Central memory CD8-positive, alpha-beta T cell (primary cell): ENCODE measurements around the gene EPHA3.

Experiments
- ATAC-seq: fragments of 150-1000 bp; cut with Tn5 transposase; replicated peaks from 2 replicates; pipeline ENCODE4 v1.10.0; 2022; ENCODE audit warnings: mild to moderate bottlenecking, moderate FRiP score, moderate number of reproducible peaks; ENCODE audit not compliant: poor library complexity, severe bottlenecking; ENCODE audit errors: extremely low read depth
- DNase-seq, 2 donors: peaks; one replicate each; pipeline ENCODE4 v3.0.0; 2021; ENCODE audit warnings: low spot score in 2 of 2
- H3K27ac Mint-ChIP-seq: one replicate; pipeline ENCODE4 v1.8.0; 2022; ENCODE audit warnings: low read depth, mild to moderate bottlenecking, moderate library complexity, mixed read lengths
- H3K27me3 Mint-ChIP-seq: one replicate; pipeline ENCODE4 v1.8.0; 2022; ENCODE audit warnings: mixed read lengths
- H3K36me3 Mint-ChIP-seq: one replicate; pipeline ENCODE4 v1.8.0; 2022; ENCODE audit warnings: mild to moderate bottlenecking, moderate library complexity, mixed read lengths; ENCODE audit not compliant: insufficient read depth
- H3K4me1 Mint-ChIP-seq: one replicate; pipeline ENCODE4 v1.8.0; 2022; ENCODE audit warnings: mixed read lengths
- H3K4me3 Mint-ChIP-seq: one replicate; pipeline ENCODE4 v1.8.0; 2022; ENCODE audit warnings: mild to moderate bottlenecking, moderate library complexity, mixed read lengths
- H3K9me3 Mint-ChIP-seq: one replicate; pipeline ENCODE4 v1.8.0; 2022; ENCODE audit warnings: mixed read lengths

EPHA3 gene

GRCh38 chr3:89455240-89455639 is 347.8 kb downstream of the EPHA3 start:
- no peaks in the 10 kb centered on the region for H3K4me1 Mint-ChIP-seq
- no peaks in the 10 kb centered on the region for H3K27me3 Mint-ChIP-seq
- ATAC-seq = no peak
- H3K4me3 Mint-ChIP-seq = no peak overlapping the region
- no peaks in the 10 kb centered on the region for H3K36me3 Mint-ChIP-seq
- peaks cover 47% of the 10 kb centered on the region for H3K9me3 Mint-ChIP-seq
- no peak overlapping the region for H3K27ac Mint-ChIP-seq
- DNase-seq = no peak

- H3K36me3 Mint-ChIP-seq = no peaks in the 10 kb centered on the region
- H3K27ac Mint-ChIP-seq = no peak overlapping the region
- H3K27me3 Mint-ChIP-seq = no peaks in the 10 kb centered on the region
Observed at GRCh38 chr3:89467898-89468363, 360.5 kb downstream of the EPHA3 start.

GRCh38 chr3:89472101-89472500 is 364.7 kb downstream of the EPHA3 start:
- H3K36me3 Mint-ChIP-seq = no peaks in the 10 kb centered on the region
- H3K27me3 Mint-ChIP-seq = no peaks in the 10 kb centered on the region
- H3K27ac Mint-ChIP-seq = no peak overlapping the region
- peaks cover 14% of the 10 kb centered on the region for H3K9me3 Mint-ChIP-seq
- ATAC-seq (no peak), DNase-seq (no peak)
- no peaks in the 10 kb centered on the region for H3K4me1 Mint-ChIP-seq
- no peak overlapping the region for H3K4me3 Mint-ChIP-seq

More at GRCh38 chr3:89467898-89468363, 360.5 kb downstream of the EPHA3 start:
- Mint-ChIP-seq H3K4me1 (no peaks in the 10 kb centered on the region), H3K4me3 (no peak overlapping the region), H3K9me3 (no peaks in the 10 kb centered on the region)
- no peak for DNase-seq
- ATAC-seq = no peak

- DNase-seq (no peak), ATAC-seq (no peak)
- H3K27me3 Mint-ChIP-seq = no peaks in the 10 kb centered on the region
- H3K4me1 Mint-ChIP-seq = no peaks in the 10 kb centered on the region
- H3K4me3 Mint-ChIP-seq = no peak overlapping the region
- no peaks in the 10 kb centered on the region for H3K36me3 Mint-ChIP-seq
- H3K27ac Mint-ChIP-seq = no peak overlapping the region
- peaks cover 31% of the 10 kb centered on the region for H3K9me3 Mint-ChIP-seq
Observed at GRCh38 chr3:89474333-89475130, 367.1 kb downstream of the EPHA3 start.

- Mint-ChIP-seq H3K9me3 (peaks cover 14% of the 10 kb centered on the region), H3K4me3 (no peak overlapping the region), H3K36me3 (no peaks in the 10 kb centered on the region), H3K27me3 (no peaks in the 10 kb centered on the region), H3K4me1 (no peaks in the 10 kb centered on the region), H3K27ac (no peak overlapping the region)
- ATAC-seq = no peak
- DNase-seq = no peak
Observed at GRCh38 chr3:89488800-89489580, 381.6 kb downstream of the EPHA3 start.

- DNase-seq (no peak), ATAC-seq (no peak)
- H3K27ac Mint-ChIP-seq = no peak overlapping the region
- no peaks in the 10 kb centered on the region for H3K27me3 Mint-ChIP-seq
- H3K36me3 Mint-ChIP-seq = no peaks in the 10 kb centered on the region
- H3K9me3 Mint-ChIP-seq = peaks cover 7% of the 10 kb centered on the region
- no peaks in the 10 kb centered on the region for H3K4me1 Mint-ChIP-seq
- H3K4me3 Mint-ChIP-seq = no peak overlapping the region
Observed at GRCh38 chr3:89490129-89490528, 382.7 kb downstream of the EPHA3 start.

GRCh38 chr3:89494734-89495133 is 387.3 kb downstream of the EPHA3 start:
- Mint-ChIP-seq H3K4me3 (no peak overlapping the region), H3K27ac (no peak overlapping the region), H3K9me3 (peaks cover 5% of the 10 kb centered on the region), H3K4me1 (no peaks in the 10 kb centered on the region), H3K27me3 (no peaks in the 10 kb centered on the region), H3K36me3 (no peaks in the 10 kb centered on the region)
- no peak for ATAC-seq
- DNase-seq = no peak

GRCh38 chr3:89503891-89504391 is 396.5 kb downstream of the EPHA3 start:
- ATAC-seq (no peak), DNase-seq (no peak)
- Mint-ChIP-seq H3K9me3 (peaks cover 6% of the 10 kb centered on the region), H3K4me3 (no peak overlapping the region), H3K27ac (no peak overlapping the region), H3K36me3 (no peaks in the 10 kb centered on the region), H3K4me1 (no peaks in the 10 kb centered on the region), H3K27me3 (no peaks in the 10 kb centered on the region)

GRCh38 chr3:89504432-89504831 is 397.0 kb downstream of the EPHA3 start:
- Mint-ChIP-seq H3K4me3 (no peak overlapping the region), H3K9me3 (peaks cover 6% of the 10 kb centered on the region), H3K36me3 (no peaks in the 10 kb centered on the region), H3K27ac (no peak overlapping the region), H3K27me3 (no peaks in the 10 kb centered on the region), H3K4me1 (no peaks in the 10 kb centered on the region)
- ATAC-seq (no peak), DNase-seq (no peak)

GRCh38 chr3:89506462-89507103 is 399.2 kb downstream of the EPHA3 start:
- H3K4me3 Mint-ChIP-seq = no peak overlapping the region
- no peaks in the 10 kb centered on the region for H3K27me3 Mint-ChIP-seq
- H3K9me3 Mint-ChIP-seq = peaks cover 11% of the 10 kb centered on the region
- H3K4me1 Mint-ChIP-seq = no peaks in the 10 kb centered on the region
- H3K27ac Mint-ChIP-seq = no peak overlapping the region
- DNase-seq = no peak
- ATAC-seq = no peak
- no peaks in the 10 kb centered on the region for H3K36me3 Mint-ChIP-seq

GRCh38 chr3:89521328-89521727 is 413.9 kb downstream of the EPHA3 start:
- no peak for DNase-seq
- no peaks in the 10 kb centered on the region for H3K4me1 Mint-ChIP-seq
- no peak for ATAC-seq
- H3K4me3 Mint-ChIP-seq = no peak overlapping the region
- no peaks in the 10 kb centered on the region for H3K27me3 Mint-ChIP-seq
- H3K9me3 Mint-ChIP-seq = peaks cover 13% of the 10 kb centered on the region
- no peaks in the 10 kb centered on the region for H3K36me3 Mint-ChIP-seq
- H3K27ac Mint-ChIP-seq = no peak overlapping the region

- H3K4me1 Mint-ChIP-seq = no peaks in the 10 kb centered on the region
- no peak for ATAC-seq
Observed at GRCh38 chr3:89522155-89522554, 414.7 kb downstream of the EPHA3 start.

More at GRCh38 chr3:89522155-89522554, 414.7 kb downstream of the EPHA3 start:
- no peaks in the 10 kb centered on the region for H3K36me3 Mint-ChIP-seq
- H3K4me3 Mint-ChIP-seq = no peak overlapping the region
- peaks cover 17% of the 10 kb centered on the region for H3K9me3 Mint-ChIP-seq
- no peaks in the 10 kb centered on the region for H3K27me3 Mint-ChIP-seq
- DNase-seq = no peak
- H3K27ac Mint-ChIP-seq = no peak overlapping the region
